CD4-positive, alpha-beta T cell treated with Interleukin-6 at 100 ng/mL for 8 hours (primary cell): ENCODE results near the gene SLC6A3.
"Not testable (repeated sequence)": the region's sequence is repeated elsewhere in the genome, so short reads cannot be mapped to it uniquely, and the experiment has no call there.

Experiments used
- DNase-seq: peaks from one replicate; pipeline ENCODE4 v3.0.0-alpha.2; 2020; ENCODE audit warnings: mixed read lengths, low spot score

SLC6A3 gene

DNA sequence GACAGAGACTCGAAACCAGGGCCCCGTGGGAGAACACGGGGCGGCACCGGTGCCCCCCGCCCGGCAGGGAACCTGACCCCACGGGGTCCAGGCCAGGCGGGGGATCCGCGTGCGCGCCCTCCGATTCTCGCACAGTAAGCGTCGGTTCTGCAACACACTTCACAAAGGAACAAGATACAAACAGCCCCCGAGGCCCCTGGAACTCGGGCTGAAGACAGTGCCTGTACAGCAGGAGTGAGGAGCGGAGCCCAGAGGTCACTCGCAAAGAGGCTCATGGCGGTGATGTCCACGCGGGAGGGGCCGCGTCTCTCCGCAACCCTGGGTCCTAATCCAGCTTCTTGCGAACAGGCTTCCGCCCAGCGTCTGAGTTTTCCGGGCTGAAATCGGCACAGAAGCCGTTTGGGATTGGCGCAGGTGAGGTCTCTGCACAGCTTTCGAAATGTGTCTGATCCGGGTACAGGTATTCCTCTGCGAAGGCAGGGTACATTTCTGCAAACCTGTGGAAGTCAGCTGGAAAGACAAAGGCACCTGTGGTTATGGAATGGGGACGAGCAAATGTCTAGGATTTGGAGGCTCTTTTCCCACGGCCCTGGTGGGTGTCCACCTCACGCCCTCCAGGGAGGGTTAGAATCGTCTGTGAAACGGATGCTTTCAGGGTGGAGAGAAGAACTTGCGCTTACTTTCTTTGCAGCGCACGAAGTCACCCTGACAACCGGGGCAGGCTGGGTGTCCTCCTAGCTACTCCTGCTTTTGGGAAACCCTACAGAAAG lies 18.3 kb upstream of the SLC6A3 start:
- DNase-seq = no peak

DNA sequence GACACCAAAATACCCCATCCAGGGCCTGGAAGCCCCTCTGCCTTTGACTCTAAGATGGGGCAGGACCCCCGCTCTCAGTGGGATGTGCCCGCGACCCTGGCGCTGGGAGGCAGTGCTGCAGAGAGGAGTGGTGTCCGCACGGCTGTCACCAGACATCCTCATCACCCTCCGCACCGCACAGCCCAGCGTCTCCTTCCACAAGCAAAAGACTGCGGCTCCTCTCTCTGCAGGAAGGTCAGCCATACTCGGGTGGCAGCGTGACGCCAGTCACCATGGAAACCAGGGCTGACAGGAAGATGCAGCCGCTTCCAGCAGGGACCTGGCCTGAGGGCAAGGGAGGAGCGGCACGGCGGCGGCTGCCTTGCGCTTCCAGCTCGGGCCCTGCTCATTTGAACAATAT lies 17.1 kb upstream of the SLC6A3 start:
- no peak for DNase-seq

DNA sequence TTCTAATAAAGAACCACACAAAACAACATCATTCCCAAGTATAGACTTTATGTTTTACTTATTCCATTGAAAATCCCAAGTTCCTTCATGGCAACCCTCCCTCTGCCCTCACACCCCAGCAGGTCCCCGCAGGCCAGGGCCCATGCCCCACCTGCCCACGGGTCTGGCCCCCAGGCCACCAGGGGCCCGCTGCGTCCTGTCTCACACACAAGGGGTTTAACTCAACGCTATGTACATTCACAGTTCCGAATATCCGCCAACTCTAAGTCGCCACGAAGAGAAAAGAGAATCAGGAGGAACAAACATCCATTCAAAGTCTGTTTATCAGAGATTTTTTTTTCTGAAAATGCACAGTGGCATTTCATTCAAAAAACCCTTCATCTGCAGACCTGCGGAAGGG lies 16.2 kb upstream of the SLC6A3 start:
- no peak for DNase-seq

DNA sequence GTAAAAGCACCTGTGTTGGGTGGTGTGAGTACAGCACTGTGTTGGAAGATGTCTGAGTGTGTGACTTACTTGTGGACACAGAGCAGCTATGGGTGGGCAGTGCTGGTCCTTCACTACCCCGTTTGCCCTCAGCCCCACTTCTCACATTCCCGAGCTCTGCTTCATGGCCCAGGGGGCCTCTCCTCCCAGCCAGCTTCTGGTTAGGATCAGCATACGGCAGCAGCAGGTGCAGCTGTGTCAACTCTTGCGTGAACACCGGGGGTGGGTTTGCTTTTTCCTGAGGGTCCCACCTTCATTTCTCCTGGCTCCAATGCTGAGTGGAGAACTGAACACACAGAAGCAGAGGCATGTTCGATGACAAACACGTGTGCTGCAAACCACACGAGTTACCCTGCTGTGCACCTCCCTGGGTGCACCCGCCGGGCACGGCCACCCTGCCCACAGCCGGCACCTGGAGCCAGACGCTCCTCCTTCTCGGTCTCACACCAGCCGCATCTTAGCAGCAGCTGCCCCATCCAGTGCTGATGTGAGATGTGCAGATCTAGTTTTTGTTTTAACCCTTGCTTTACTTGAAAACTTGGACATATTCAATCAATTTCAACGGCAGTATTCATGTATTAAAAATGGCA lies 14.9 kb upstream of the SLC6A3 start:
- no peak for DNase-seq

DNA sequence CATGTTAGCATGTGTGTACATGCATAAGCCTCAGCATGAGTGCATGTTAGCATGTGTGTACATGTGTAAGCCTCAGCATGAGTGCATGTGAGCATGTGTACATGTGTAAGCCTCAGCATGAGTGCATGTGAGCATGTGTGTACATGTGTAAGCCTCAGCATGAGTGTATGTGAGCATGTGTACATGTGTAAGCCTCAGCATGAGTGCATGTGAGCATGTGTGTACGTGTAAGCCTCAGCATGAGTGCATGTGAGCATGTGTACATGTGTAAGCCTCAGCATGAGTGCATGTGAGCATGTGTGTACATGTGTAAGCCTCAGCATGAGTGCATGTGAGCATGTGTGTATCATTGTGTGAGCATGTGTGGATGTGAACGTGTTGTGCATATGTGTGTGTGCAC lies 14.2 kb upstream of the SLC6A3 start:
- DNase-seq = not testable (repeated sequence)

DNA sequence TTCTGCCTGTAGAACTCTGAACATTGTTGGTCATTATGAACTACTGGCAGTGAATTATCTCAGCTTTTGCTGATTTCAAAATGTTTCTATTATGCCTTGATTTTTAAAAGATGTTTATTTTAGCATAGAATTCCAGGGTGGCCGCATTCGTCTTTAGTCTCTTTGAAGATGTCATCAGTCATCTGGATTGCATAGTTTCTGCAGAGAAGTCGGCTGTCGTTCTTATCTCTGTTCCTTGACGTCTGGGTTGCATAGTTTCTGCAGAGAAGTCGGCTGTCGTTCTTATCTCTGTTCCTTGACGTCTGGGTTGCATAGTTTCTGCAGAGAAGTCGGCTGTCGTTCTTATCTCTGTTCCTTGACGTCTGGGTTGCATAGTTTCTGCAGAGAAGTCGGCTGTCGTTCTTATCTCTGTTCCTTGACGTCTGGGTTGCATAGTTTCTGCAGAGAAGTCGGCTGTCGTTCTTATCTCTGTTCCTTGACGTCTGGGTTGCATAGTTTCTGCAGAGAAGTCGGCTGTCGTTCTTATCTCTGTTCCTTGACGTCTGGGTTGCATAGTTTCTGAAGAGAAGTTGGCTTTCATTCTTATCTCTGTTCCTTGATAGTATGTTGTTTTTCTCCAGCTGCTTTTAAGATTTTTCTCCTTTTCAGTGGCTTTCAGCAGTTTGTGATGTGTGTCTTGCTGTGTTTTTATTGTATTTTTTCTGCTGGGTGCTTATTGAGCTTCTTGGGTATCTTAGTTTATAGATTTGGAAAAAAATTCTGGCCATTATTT lies 11.1 kb upstream of the SLC6A3 start:
- not testable (repeated sequence) for DNase-seq

DNA sequence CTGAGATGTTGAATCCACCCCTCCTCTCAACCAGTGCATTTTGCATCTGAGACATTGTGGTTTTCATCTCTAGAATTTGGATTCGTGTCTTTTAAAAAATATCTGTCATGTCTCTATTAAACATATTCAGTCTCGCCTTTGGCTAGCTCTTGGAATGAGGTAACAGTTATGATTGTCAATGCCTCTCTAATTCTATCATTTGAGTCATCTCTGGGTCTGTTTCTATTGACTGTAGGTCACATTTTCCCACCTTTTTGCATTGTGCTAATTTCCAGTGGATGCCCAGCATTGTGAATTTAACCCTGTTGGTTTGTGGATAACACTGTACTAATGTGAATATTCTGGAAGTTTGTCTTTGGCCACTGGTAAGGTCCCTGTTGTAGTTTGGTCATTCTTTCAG lies 8.4 kb upstream of the SLC6A3 start:
- DNase-seq = no peak

DNA sequence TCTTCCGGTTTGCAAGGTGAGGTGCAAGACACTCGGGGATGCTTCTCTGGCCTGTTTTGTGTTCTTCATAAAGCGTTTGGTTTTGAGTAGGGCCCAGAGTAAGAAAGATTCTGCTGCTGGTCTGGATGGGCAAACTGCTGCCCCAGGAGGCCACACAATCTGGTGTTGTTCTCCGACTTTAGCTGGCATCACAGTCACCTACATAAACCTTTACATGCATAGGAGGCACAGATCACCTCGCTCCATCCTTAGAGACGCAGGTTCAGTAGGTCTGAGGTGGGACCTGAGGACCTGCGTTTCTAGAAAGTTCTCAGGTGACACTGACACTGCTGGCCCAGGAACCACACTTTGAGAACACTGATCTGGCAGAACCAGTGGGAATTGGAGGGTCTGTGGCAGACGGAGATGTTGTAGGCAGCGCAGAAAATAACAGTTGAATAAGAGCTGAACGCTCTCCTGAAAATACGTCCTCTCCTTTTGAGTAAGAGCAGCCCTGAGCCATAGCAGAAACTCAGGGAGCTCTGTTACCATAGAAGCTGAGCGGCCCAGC lies 3.9 kb upstream of the SLC6A3 start:
- no peak for DNase-seq

DNA sequence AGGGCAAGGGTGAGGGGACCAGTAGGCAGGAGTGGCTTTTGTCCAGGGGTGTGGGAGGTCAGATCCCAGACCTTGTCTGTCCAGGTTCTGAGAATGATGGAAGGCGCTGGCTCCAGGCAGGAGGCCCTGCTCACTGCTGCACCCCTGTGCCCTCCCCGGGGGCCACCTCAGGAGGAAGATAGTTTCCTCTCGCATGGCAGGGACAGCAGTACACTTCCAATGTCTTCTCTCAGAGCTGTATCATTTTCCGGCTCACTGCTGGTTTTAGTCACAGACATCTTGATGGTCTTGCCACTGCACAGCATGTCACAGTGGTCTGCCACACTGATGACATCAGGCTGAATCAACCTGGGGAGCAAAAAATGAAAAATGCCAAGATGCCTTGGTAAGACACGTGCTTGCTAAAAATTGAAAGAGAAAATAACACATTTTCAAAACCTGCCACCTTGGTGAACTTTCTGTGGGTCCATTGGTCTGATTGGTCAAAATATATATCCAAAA lies 3.3 kb upstream of the SLC6A3 start:
- no peak for DNase-seq

DNA sequence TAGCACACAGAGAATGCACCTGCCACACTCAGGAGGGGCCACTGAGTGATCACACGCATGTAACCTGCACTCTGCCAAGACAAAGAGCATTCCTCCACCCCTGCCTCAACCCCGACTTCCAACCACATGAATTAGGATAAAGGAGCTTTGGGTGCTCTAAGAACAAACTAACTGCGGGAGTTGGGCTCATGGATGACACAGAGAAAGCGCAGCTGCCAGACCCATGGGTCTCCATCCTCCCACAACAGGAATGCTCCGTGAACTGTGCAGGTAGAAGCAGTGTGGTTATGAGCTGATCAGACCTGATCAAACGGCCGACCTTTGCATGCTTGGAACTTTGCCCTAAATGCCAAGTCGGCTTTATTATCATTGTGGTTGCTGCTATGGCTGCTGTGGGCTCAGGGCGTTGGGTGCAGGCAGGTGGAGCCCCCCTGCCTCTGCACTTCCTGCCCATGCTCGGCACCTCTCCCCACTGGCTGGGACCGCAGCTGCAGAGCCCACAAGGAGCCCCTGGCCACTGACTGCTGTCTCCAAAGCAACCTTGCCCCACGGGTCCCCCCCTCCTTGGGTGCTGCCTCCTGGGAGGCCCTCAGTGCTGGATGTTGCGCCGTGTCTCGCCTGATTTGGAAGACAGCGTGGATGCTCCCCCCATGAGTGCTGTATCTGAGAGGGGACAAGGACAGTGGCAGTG lies 2.6 kb upstream of the SLC6A3 start:
- no peak for DNase-seq

DNA sequence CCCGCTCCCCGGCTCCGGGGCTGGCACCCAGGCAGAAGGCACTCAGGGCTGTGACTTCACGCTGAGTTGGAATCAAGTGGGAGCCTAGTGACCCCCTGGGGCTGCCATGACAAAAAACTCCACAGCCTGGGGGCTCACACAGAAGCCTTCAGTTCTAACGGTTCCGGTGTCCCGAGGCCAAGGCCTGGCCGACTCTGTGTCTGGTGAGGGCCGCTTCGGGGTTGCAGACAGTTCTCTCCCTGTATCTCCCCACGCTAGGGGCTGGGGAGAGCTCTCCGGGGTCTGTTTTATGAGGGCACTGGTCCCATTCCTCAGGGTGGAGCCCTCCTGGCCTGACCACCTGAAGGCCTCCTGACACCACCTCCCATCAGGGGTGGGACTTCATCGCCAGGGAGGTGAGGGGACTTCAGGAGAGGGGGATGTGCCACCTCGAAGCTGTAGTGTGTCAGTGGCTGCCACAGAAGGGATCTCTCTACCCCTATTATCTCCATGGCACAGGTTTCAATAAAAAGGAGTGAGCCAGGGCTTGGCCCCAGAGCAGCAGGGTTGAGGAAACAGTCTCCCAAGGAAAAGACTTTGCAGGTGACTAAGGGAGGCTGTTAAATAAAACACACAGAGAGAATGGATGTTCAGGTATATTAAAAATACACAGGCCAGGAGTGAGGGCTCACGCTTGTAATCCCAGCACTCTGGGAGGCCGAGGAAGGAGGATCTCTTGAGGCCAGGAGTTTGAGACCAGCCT lies 1.5 kb upstream of the SLC6A3 start:
- DNase-seq = no peak

DNA sequence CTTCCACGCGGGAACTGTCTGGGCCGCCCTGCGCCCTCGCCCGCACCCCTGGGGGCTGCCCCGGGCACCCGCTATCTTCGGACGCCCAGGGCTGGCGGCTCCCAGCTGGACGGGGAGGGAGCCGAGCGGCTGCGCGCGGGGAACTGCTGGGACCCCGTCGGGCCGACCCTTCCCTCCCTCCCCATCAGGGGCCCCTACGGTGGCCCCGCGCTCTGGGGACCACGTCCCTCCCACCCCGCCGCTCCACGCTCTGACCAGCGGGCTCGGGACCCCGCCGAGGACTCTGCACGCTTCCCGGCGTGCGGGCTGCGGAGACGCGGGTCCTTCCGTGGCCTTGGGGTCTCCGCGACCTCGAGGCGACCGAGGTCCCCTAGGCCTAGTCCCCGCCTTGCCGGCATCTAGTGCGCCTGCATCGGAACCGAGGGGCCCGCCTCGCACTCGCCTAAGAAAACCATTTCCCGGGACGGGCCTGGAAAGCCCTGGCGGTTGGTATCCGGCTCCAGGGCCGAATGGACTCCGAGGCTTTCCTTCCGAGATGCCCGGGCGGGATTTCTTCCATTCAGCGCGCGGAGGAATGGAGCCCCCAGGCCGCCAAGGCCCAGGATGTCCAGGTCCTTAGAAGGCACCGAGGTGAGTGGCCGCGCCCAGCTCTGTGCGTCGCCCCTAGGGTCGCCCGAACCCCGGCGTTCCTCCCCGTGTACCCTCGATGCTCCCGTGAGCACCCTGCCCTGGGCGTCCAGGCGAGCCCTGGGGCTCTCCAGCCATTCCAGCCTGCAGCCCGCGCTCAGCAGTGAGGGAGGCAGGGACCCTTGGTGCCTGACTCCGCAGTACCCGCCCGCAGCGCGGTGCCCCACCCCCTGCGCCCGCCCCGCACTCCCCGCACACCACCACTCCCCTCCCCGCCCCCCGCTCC lies 705 bp upstream of the SLC6A3 start:
- no peak for DNase-seq

DNA sequence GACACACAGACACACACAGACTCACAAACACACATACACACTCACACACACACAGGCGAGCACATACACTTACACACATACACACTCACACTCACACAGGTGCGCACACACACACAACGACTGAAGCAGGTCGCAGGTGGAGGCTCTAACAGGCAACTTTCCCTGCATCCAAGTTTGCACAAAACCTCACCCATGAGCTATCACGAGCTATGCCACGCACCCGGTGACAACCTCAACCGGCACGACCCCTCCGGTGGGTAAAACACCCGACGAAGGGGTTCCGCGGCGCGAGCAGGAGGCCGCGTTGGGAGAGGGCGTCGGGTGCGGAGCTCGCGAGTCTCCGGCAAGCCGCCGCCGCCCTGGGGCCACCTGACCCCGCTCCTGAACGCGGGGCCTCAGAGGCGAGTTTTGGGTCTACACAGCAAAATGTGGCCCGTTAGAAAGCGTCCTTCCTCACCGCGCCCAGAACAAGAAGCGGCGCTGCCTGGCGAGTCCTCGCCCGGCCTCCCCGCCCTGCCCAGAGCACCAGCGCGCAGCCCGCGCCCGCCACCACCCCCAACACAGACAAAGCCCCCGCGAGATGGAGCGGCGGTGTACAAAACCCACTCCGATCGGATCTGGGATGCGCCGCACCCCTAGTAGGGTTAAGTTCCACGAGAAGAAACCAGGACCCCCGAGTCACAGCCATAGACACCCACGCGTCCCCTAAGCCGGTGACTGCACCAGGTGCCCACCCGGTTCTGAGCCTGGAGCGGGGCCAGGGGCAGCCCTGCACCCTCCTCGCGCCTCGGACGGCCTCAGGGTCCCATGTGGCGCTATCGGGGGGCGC lies 665 bp downstream of the SLC6A3 start:
- DNase-seq = no peak

DNA sequence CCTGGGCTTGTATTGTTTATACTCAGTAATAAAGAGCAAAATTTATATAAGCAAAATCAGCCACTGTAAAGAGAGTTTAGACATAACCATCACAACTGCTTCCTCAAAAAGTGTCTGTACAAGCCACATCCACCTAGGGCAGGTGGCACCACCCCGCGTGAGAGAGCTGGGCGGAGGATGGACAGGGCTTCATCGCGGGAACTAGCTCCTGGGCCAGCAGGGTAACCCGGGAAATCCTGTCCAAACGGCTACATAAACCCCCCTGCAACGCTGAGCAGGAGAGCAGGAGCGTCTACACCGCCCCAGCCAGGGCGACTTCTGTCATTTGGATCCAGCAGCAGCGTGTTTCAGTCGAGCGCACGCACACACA lies 1.3 kb downstream of the SLC6A3 start:
- no peak for DNase-seq

DNA sequence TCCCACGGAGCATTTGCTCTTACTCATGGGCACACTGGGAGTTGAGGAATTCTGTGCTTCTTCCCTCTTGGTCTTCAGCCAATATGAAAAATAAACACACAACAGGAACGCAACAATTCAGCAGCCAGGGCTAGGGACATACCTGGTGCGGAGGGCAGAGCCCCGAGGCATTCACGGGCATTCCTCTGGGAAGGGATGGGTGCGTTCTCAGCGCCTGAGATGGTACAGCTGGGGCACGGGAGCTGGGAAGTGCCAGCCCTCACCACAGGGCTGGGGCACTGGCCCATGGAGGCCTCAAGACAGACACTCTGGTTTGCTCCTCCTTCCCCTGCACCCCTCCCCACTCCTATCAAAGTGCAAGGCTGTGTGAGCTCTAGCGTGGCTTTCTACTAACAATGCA lies 2.1 kb downstream of the SLC6A3 start:
- DNase-seq = no peak

DNA sequence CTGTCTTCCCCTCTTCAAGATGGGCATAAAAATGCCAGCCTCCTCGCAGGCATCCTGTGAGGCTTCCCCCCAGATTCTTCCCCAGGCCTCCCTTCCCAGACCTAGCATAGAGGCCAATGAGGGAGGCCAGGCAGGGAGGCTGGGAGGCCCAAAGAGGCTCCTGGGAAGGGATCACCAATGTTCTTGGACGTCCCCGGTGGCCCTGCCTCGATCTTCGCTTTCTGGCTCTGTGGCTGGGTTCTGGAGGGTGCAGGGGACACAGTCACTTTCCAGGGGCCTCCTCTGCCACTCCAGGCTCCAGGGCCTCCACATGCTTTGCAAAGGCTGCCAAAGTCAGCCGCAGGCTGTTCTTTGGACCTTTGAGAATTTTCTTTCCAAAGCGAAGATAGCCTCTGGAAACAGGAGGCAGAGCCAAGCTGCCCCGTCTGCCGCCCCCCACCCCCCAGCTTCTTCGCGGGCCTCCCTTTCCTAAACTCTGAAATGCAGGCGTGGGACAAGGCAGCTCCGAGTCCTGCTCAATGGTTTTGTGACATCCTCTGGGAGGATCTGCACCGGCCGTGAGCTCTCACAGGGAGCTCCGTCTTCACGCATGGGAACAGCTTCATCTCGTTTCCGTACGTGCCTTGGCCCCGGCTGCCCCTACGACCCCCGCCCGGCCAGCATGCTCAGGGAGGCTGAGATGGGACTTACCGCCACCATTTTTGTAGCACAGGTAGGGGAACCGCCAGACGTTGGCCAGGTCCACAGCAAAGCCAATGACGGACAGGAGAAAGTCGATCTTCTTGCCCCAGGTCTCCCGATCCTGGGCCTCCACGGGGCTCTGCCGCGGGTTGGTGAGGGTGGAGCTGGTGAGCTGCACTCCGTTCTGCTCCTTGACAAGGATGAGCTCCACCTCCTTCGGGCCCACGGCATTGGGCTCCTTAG lies 2.8 kb downstream of the SLC6A3 start:
- DNase-seq = no peak

DNA sequence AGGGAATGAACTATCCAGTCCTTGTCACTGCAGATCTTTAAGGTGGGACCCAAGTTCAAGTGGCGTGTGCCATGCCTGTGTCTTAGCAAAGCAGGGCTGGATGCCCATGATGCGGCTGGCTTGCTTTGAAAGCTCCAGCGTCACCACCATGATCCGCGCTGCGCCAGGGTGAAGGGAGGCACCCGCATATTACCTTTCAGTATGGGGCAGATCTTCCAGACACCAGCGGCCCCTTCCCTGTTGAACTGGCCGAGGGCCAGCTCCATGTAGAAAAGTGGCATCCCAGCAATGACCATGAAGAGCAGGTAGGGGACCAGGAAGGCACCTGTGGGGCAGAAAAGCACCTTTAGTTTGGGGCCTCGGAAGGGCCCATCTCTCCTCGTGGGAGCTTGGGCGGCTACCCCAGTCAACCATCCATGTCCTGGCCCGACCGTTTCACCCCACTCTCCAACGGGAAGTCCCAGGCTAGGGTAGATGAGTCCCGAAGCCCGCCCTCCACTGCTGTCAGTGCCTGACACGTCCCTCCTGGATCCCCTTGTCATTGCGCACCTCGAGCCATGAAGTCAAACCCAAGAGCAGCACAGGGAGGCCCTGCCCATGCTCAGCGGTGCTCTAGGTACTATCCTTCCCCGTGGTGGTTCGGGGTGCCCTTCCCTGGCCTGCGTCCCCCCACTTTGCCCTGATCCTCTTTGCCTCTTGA lies 3.9 kb downstream of the SLC6A3 start:
- no peak for DNase-seq

DNA sequence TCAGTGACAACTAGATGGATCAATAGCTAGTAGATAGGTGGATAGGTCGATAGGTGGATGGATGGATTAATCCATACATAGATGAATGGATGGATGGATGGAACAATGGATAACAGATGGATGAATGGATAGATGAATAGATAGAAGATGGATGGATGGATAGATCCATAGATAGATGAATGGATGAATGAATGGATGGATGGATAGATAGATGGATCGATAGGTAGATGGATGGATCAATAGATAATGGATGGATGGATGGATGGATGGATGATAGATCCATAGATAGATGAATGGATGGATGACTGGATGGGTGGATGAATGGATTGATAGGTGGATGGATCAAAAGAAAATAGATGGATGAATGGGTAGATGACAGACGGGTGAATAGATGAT lies 5.1 kb downstream of the SLC6A3 start:
- no peak for DNase-seq
